ENCODE results near the gene TPD52L2.
"Not testable (repeated sequence)": the region's sequence is repeated elsewhere in the genome, so short reads cannot be mapped to it uniquely, and the experiment has no call there.

The TPD52L2 gene

GRCh38 chr20:63897978-63898561 lies 33.0 kb downstream of the TPD52L2 start:
- no peak for DNase-seq

DNA sequence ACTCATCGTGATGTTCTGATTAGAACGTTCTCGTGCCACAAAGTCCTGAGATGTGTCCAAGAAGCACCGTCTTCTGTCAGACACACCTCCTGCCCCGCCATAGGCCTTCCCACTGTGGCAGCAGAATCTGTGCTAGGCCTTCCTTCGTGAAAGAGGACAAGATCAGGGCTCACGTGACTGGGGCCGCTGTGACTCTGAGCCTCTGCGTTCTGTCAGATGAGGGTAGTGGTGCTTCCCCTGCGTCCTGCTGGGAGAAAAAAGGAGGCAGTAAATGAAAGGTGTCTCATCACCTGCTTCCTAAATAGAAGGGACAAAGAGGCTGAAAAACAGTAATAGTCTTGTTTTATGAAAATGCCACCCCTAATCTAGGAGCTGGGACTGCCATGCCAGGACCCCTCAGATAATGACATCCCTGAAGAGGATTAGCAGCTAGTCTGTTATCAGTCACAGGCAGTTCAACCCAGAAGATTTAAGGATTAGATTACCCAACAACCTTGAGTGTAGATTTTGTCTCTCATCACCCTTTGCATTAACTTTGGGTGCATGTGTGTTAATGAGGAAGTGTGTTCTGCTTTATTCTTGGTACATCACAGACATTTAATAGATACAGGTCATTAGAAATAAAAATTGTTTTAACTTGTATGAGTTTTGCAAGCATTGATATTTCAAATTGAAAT lies 34.0 kb downstream of the TPD52L2 start:
- no peak for DNase-seq

GRCh38 chr20:63900413-63900812 lies 35.3 kb downstream of the TPD52L2 start:
- DNase-seq = no peak

DNA sequence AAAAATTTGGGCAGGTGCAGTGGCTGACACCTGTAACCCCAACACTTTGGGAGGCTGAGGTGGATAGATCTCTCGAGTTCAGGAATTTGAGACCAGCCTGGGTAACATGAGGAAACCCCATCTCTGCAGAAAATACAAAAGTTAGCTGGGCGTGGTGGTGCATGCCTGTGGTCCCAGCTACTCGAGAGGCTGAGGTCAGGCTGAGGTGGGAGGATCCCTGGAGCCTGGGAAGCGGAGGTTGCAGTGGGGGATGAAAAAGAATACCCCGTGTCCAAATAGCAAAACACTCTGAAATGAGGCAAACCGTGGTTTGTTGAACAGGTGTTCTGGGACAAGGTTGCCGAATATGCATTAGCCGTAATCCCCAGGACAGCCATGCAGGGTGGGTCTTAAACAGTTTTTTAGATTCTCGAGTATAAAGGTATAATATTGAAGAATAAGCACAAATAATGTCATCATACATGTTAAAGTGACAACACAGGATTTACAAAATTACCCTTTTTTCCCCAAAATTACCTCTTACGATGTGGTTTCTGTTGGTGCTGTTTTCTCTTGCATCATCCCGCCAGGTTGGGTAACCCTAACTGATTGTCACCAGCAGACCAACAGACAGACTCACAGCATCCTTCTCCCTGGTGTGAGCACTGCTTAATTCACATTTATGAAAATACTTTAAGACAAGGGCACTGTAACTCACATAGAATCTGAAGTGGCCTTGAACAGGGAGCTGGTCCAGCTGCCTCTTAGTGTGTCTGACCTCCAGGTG lies 38.9 kb downstream of the TPD52L2 start:
- no peak for DNase-seq

GRCh38 chr20:63908008-63908682 lies 43.1 kb downstream of the TPD52L2 start:
- no peak for DNase-seq

DNA sequence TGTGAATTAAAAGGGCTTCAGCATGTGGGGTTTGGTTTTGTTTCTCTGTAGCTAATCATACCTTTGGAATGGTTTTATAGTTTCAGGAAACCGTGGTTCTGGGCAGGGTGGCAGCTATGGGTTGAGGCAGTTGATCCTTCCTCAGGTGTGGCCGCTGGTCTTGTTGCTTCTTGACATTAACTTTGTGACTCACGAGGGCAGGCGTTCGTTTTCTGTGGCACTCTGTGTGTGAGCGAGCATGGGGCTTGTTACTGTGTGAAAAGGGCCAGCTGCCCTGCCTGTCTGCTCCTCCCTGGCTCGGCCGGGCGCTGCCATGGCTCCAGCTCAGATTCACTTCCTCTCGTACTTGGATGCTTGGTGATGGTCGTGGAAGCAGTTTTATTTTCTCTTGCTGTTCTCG lies 46.1 kb downstream of the TPD52L2 start:
- no peak for DNase-seq

DNA sequence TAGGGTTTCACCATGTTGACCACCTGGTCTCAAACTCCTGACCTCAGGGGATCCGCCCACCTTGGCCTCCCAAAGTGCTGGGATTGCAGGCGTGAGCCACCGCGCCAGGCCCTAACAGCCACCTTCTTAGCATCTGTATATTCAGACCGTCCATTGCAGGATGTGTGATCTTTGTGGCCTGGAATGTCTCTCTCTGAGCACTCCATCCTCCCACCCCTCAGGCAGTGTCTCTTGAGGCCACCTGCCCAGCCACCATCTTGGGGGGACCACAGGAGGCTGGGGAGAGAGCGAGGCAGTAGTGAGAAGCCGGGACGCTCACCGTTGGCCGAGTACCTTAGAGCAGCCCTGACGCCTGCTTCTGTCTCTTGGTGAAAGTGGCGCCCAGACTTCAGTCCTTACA lies 48.7 kb downstream of the TPD52L2 start:
- DNase-seq = no peak

GRCh38 chr20:63915471-63915870 lies 50.4 kb downstream of the TPD52L2 start:
- no peak for DNase-seq

DNA sequence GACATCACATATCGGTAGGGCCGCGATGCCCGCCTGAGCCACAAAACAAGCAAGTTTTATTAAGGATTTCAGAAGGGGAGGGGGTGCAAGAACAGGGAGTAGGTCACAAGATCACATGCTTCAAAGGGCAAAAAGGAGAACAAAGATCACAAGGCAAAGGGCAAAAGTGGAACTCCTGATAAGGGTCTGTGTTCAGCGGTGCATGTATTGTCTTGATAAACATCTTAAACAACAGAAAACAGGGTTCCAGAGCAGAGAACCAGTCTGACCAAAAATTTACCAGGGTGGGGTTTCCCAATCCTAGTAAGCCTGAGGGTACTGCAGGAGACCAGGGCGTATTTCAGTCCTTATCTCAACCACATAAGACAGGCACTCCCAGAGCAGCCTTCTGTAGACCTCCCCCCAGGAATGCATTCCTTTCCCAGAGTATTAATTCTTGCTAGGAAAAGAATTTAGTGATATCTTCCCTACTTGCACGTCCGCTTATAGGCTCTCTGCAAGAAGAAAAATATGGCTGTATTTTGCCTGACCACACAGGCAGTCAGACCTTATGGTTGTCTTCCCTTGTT lies 51.4 kb downstream of the TPD52L2 start:
- not testable (repeated sequence) for DNase-seq

GRCh38 chr20:63917811-63918210 lies 52.7 kb downstream of the TPD52L2 start:
- no peak for DNase-seq

DNA sequence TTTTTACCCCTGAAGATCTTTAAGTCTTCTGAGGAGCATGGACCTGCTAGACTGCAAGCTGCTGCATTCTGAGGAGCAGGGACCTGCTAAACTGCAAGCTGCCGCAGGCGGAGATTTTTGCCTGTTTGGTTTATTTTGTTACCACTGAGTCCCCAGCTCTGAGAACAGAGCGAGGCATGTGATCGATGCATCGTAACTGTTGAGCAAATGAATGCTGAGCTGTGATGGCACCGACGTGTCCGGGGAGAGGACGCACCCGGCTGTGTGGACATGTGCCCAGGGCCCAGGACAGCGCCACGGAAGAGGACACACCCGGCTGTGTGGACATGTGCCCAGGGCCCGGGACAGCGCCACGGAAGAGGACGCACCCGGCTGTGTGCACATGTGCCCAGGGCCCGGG lies 54.1 kb downstream of the TPD52L2 start:
- DNase-seq = no peak

DNA sequence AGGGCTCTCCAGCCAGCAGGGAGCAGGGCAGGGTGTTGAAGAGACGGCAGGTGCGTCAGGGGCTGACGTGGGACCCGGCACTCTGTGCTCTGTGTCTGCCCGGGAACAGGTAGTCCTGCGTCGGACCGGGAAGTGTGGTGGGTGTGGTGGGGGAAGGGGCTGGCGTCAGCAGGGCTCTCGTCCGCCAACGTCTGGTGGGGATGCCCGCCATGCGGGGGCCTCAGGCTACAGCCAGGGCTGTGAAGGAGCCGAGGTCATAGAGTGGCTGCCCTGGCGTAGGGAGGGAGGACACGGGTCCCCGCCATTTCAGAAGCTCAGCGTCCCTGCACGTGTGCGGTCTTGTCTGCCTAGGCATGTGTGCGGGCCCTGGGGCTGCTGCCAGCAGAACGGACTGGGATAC lies 55.2 kb downstream of the TPD52L2 start:
- no peak for DNase-seq

GRCh38 chr20:63923651-63924050 lies 58.6 kb downstream of the TPD52L2 start:
- no peak for DNase-seq

DNA sequence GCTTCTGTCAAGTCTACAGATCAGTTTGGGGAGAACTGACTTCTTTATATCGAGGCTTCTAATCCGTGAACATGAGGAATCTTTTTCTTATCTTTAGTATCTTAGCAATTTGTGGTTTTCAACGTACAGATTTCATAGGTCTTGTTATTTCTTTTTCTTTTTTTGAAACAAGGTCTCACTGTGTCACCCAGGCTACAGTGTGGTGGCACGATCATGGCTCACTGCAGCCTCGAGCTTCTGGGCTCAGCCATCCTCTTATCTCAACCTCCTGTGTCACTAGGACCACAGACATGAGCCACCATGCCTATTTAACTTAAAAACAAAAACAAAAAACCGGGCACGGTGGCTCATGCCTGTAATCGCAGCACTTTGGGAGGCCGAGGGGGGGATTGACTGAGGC lies 59.2 kb downstream of the TPD52L2 start:
- no peak for DNase-seq

DNA sequence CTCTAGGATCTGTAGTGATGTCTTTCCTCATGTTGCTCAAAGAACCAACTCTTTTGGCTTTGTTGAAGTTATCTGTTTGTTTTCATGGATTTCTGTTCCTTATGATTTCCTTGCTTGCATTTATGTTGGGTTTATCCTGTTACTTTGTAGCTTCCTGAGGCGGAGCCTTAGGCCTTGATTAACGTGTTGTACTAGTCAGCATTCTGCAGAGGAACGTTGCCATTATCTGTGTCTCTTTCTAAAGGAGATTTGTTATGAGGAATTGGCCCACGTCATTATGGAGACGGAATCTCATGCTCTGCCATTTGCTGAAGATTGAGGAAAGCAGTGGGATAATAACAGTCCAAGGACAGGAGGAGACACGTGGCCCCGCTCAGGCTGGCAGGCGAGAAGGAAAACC lies 61.2 kb downstream of the TPD52L2 start:
- no peak for DNase-seq

- DNase-seq = no peak
These were observed 64.0 kb downstream of the TPD52L2 start for GRCh38 chr20:63929071-63929470.

DNA sequence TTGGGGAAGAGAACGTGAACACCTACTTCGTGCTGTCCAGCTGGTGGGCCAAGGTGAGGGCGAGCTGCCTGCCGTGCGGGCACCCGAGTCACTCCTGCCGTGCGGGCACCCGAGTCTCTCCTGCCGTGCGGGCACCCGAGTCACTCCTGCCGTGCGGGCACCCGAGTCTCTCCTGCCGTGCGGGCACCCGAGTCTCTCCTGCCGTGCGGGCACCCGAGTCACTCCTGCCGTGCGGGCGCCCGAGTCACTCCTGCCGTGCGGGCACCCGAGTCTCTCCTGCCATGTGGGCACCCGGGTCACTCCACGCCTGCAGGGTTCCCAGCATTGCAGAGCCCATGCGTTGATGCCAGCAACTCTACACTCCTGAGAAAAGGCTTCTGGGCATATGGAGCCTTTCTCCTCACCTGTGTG lies 64.4 kb downstream of the TPD52L2 start:
- DNase-seq = not testable (repeated sequence)

GRCh38 chr20:63930971-63931553 lies 66.0 kb downstream of the TPD52L2 start:
- DNase-seq = no peak

DNA sequence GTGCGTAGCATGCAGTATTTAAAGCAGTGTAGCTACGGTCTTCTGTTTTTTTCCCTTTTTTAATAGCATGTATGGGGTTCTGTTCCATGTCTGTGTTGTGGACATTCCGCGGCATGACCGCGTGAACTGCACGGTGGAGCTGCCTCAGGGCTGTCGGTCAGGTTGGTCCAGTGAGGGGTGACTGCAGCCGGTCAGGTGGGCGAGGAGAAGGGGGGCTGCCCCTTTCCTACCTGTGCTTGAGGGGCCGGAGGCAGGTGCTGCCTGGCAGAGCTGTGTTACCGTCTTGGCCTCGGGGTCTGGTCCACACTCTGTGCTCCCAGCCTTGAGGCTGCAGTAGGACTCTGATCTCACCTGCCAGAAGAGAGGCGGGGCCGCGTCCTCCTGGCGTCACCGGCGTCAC lies 66.7 kb downstream of the TPD52L2 start:
- no peak for DNase-seq

DNA sequence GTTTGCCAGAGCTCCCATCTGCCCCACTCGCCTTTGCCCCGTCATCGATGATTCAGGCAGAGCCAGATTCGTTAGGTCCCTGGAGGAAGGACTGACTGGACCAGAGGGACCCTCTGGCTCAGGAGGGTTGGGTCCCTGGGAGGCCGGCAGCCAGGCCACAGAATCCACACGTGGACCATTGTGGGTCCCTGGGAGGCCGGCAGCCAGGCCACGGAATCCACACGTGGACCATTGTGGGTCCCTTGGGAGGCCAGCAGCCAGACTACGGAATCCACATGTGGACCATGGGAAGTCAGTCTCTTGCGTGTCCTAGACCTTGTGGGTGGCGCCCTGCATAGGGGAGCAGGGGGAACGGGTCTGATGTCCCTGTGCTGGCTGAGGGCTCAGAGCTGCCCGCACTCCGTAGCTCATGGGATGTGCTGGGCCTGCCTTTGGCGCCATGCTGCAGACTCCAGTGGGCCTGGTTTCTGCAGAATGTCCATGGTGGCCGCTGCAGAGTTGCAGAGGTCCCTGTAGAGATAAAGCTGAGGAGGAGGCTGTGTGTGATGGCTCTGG lies 67.6 kb downstream of the TPD52L2 start:
- no peak for DNase-seq

DNA sequence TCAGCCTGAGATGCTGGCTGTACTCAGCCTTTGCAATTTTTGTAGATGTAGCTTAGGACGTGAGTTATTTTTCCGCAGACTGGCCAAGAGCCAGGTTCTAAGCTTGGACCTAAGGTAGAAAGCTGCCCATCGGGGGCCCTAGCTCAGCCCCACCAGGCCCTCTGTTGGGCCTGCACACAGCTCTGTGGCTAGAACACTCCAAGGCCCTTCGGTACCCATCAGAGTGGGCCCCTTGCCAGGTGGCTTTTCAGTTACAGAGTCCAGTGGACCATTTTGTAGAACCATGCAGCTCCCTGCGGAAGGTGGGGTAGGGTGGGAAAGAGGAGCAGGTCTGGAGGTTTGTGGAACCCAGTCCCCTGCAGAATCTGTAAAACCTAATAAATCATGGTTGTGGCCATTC lies 68.6 kb downstream of the TPD52L2 start:
- DNase-seq = no peak

- no peak for DNase-seq
These were observed 69.4 kb downstream of the TPD52L2 start for GRCh38 chr20:63934271-63935068.
